HepG2 (cell line): Measurements from ENCODE around the gene EFEMP2. TPM values are rescaled to one million over a fixed set of nuclear protein-coding genes. Genes with fewer than 3 reads are reported as not detected.
A peak's percentile ranks its signal among the peaks of the same experiment; 100 is the strongest.

Source experiments
- ARID4A ChIP-seq: sonication (generic); formaldehyde crosslinking; IDR thresholded peaks from 2 replicates; pipeline ENCODE4 v1.5.0; 2020; ENCODE audit warnings: mild to moderate bottlenecking, missing genetic modification reagents, borderline replicate concordance
- CHD4 ChIP-seq: fragments of 200-600 bp; sonication (generic); IDR thresholded peaks from 2 replicates; pipeline ENCODE4 v1.7.0; 2017; ENCODE audit warnings: mild to moderate bottlenecking, low read length, borderline replicate concordance
- HOXA3 ChIP-seq: sonication (generic); formaldehyde crosslinking; IDR thresholded peaks from 2 replicates; pipeline ENCODE4 v1.5.0; 2020; ENCODE audit warnings: missing genetic modification reagents
- IRF2 ChIP-seq: IDR thresholded peaks from 2 replicates; pipeline ENCODE4 v1.6.1; 2018; ENCODE audit warnings: missing genetic modification reagents, missing compliant biosample characterization
- KLF12 ChIP-seq: sonication (generic); formaldehyde crosslinking; IDR thresholded peaks from 2 replicates; pipeline ENCODE4 v1.4.0; 2020; ENCODE audit warnings: missing genetic modification reagents, borderline replicate concordance
- MED1 ChIP-seq: sonication (generic); formaldehyde crosslinking; IDR thresholded peaks from 2 replicates; pipeline ENCODE4 v1.4.0; 2020; ENCODE audit warnings: missing genetic modification reagents
- MYPOP ChIP-seq: sonication (generic); formaldehyde crosslinking; IDR thresholded peaks from 2 replicates; pipeline ENCODE4 v1.8.1; 2023; ENCODE audit warnings: mild to moderate bottlenecking, moderate library complexity, missing genetic modification reagents
- NFAT5 ChIP-seq: sonication (generic); formaldehyde crosslinking; IDR thresholded peaks from 2 replicates; pipeline ENCODE4 v1.4.0; 2020; ENCODE audit warnings: missing genetic modification reagents
- NRL ChIP-seq: sonication (generic); formaldehyde crosslinking; IDR thresholded peaks from 2 replicates; pipeline ENCODE4 v1.5.0; 2020; ENCODE audit warnings: missing genetic modification reagents, mild to moderate bottlenecking, moderate library complexity, borderline replicate concordance
- SALL1 ChIP-seq: sonication (generic); formaldehyde crosslinking; IDR thresholded peaks from 2 replicates; pipeline ENCODE4 v1.8.0; 2022; ENCODE audit warnings: mild to moderate bottlenecking, missing genetic modification reagents
- SAP130 ChIP-seq: IDR thresholded peaks from 2 replicates; pipeline ENCODE4 v1.6.1; 2016; ENCODE audit warnings: low read depth
- TGIF2 ChIP-seq: IDR thresholded peaks from 2 replicates; pipeline ENCODE4 v1.6.1; 2016; ENCODE audit warnings: control low read depth, missing compliant biosample characterization
- ZNF12 ChIP-seq: sonication (generic); formaldehyde crosslinking; IDR thresholded peaks from 2 replicates; pipeline ENCODE4 v1.5.0; 2020; ENCODE audit warnings: missing genetic modification reagents
- ZNF33A ChIP-seq: sonication (generic); formaldehyde crosslinking; IDR thresholded peaks from 2 replicates; pipeline ENCODE4 v1.5.1; 2020; ENCODE audit warnings: missing genetic modification reagents, mild to moderate bottlenecking, moderate library complexity, borderline replicate concordance
- ZNF414 ChIP-seq: sonication (generic); formaldehyde crosslinking; IDR thresholded peaks from 2 replicates; pipeline ENCODE4 v1.5.0; 2020; ENCODE audit warnings: missing genetic modification reagents
- ZNF644 ChIP-seq: IDR thresholded peaks from 2 replicates; pipeline ENCODE4 v1.6.1; 2016; ENCODE audit warnings: low read depth
- ZNF766 ChIP-seq: sonication (generic); formaldehyde crosslinking; IDR thresholded peaks from 2 replicates; pipeline ENCODE4 v1.5.0; 2020; ENCODE audit warnings: missing genetic modification reagents, borderline replicate concordance
- polyA plus RNA-seq, 8 experiments: library from polyadenylated mRNA; depleted of rRNA in 3 of 8; stranded (reverse) in 7 of 8; unstranded in 1 of 8; fragments of >200 nt; fragmentation: Illumina TruSeq in 4 of 8; extraction: Trizol in 4 of 8; gene quantifications; 2 replicates each; pipeline versions ENCODE4 v1.2.1 to v1.2.3, GENCODE V29; 2011 to 2016; ENCODE audit warnings: low read depth in 4 of 8, missing spikeins in 1 of 8, mixed read lengths in 1 of 8; ENCODE audit not compliant: insufficient read depth in 1 of 8
- total RNA-seq, 5 experiments: library from RNA; depleted of rRNA; stranded (reverse); fragments of >200 nt; fragmentation: Illumina TruSeq; extraction: Trizol; gene quantifications; 2 replicates each; pipeline ENCODE4 v1.2.3, GENCODE V29; 2016; ENCODE audit warnings: low read depth in 1 of 5

Gene EFEMP2
- total and polyA plus RNA-seq, 2 of the 13 experiments (the other 11 are each of a cell fraction or from before 2014, with no cell fraction given) = 7.4 to 29.7 TPM

- TF ChIP-seq ZNF414 (no peak), ZNF766 (no peak), CHD4 (no peak), MED1 (CRISPR knock-in tag) (0 out of 2 replicates have a peak, but pooled peaks have one; percentile 18), NRL (CRISPR knock-in tag) (no peak), IRF2 (CRISPR knock-in tag) (peak; percentile 53; the same call in 1 of the 2 replicates), NFAT5 (CRISPR knock-in tag) (no peak), ZNF12 (CRISPR knock-in tag) (peak; percentile 80), TGIF2 (CRISPR knock-in tag) (0 out of 2 replicates have a peak, but pooled peaks have one; percentile 19), SAP130 (CRISPR knock-in tag) (peak; percentile 59), MYPOP (CRISPR knock-in tag) (no peak), HOXA3 (CRISPR knock-in tag) (peak; percentile 49; the same call in 1 of the 2 replicates), SALL1 (CRISPR knock-in tag) (peak; percentile 80), KLF12 (CRISPR knock-in tag) (0 out of 2 replicates have a peak, but pooled peaks have one; percentile 25), ZNF644 (CRISPR knock-in tag) (0 out of 2 replicates have a peak, but pooled peaks have one; percentile 56), ZNF33A (CRISPR knock-in tag) (no peak), ARID4A (peak; percentile 32; the same call in 1 of the 2 replicates)
Measured at GRCh38 chr11:65821107-65821506, 51.5 kb downstream of the EFEMP2 start (continued).
